ENCODE measurements around the gene ITPK1.

GRCh38 chr14:93084866-93085857, 30.6 kb downstream of the ITPK1 start:
- no peak for TF ChIP-seq CTCF (IDR thresholded peaks at IDR 0.05)
- no peak for TF ChIP-seq POLR2A (IDR thresholded peaks at IDR 0.05)
